ENCODE measurements around the gene UTS2R.

The UTS2R gene

GRCh38 chr17:82371333-82372248 is at the start of gene UTS2R:
Gene UTS2R, plus strand, starts transcription at chr17:82371765. Its CDS starts 2,560 bp downstream, at chr17:82374325.
- no peak for DNase-seq (ENCODE audit: low read depth in 1 of 2, low spot score in 1 of 2)

- no peak for DNase-seq (ENCODE audit: low read depth in 1 of 2, low spot score in 1 of 2)
These were observed 49.6 kb upstream of the UTS2R start for GRCh38 chr17:82321947-82322466.

- no peak for DNase-seq (ENCODE audit: low read depth in 1 of 2, low spot score in 1 of 2)
These were observed 48.8 kb upstream of the UTS2R start for GRCh38 chr17:82322526-82323453.

- DNase-seq (ENCODE audit: low read depth in 1 of 2, low spot score in 1 of 2): no peak
These were observed 47.9 kb upstream of the UTS2R start for GRCh38 chr17:82323514-82324234.

GRCh38 chr17:82324566-82325285 is 46.8 kb upstream of the UTS2R start:
- no peak for DNase-seq (ENCODE audit: low read depth in 1 of 2, low spot score in 1 of 2)

GRCh38 chr17:82325286-82326180 is 46.0 kb upstream of the UTS2R start:
- no peak for DNase-seq (ENCODE audit: low read depth in 1 of 2, low spot score in 1 of 2)

GRCh38 chr17:82327289-82327688 is 44.3 kb upstream of the UTS2R start:
- DNase-seq (ENCODE audit: low read depth in 1 of 2, low spot score in 1 of 2): no peak

GRCh38 chr17:82327757-82328140 is 43.8 kb upstream of the UTS2R start:
- DNase-seq (ENCODE audit: low read depth in 1 of 2, low spot score in 1 of 2): no peak

- no peak for DNase-seq (ENCODE audit: low read depth in 1 of 2, low spot score in 1 of 2)
These were observed 43.2 kb upstream of the UTS2R start for GRCh38 chr17:82328141-82328993.

- DNase-seq (ENCODE audit: low read depth in 1 of 2, low spot score in 1 of 2): no peak
These were observed 42.5 kb upstream of the UTS2R start for GRCh38 chr17:82328994-82329507.

- no peak for DNase-seq (ENCODE audit: low read depth in 1 of 2, low spot score in 1 of 2)
These were observed 41.8 kb upstream of the UTS2R start for GRCh38 chr17:82329683-82330321.

- DNase-seq (ENCODE audit: low read depth in 1 of 2, low spot score in 1 of 2): no peak
These were observed 41.0 kb upstream of the UTS2R start for GRCh38 chr17:82330322-82331239.

- DNase-seq (ENCODE audit: low read depth in 1 of 2, low spot score in 1 of 2): no peak
These were observed 40.1 kb upstream of the UTS2R start for GRCh38 chr17:82331345-82331939.

GRCh38 chr17:82332669-82333278 is 38.8 kb upstream of the UTS2R start:
- no peak for DNase-seq (ENCODE audit: low read depth in 1 of 2, low spot score in 1 of 2)

GRCh38 chr17:82333279-82334171 is 38.0 kb upstream of the UTS2R start, which contains the start of gene SECTM1:
Gene SECTM1, minus strand, starts transcription at chr17:82333766. Its CDS starts 6,526 bp downstream, at chr17:82327240.
- no peak for DNase-seq (ENCODE audit: low read depth in 1 of 2, low spot score in 1 of 2)

Data from activated T-helper 1 cell treated with anti-CD3 and anti-CD28 coated beads, Interleukin-2, amount 50 U/mL, for 16 hours (primary cell).